ENCODE data around the gene DNAJC18.

DNAJC18 gene

DNA sequence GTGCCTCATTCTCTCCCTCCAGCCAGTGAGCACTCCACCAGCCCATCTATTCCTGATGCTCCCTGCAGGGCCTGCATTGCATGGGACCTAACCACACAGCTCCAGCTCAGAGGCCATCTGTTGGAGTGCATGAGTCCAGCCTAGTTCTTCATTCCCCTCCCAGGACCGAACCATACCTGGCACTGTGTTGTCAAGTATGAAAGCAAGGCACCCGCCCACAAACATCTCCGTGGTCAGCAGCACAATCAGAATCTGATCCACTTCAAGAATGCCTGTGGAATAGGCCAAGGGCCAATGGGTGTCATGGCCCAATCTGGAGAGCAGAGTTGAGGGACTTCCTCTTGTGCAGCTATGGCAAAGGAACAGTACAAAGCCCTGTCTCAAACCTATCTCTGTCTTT lies 62.1 kb downstream of the DNAJC18 start:
- DNase-seq = no peak

DNA sequence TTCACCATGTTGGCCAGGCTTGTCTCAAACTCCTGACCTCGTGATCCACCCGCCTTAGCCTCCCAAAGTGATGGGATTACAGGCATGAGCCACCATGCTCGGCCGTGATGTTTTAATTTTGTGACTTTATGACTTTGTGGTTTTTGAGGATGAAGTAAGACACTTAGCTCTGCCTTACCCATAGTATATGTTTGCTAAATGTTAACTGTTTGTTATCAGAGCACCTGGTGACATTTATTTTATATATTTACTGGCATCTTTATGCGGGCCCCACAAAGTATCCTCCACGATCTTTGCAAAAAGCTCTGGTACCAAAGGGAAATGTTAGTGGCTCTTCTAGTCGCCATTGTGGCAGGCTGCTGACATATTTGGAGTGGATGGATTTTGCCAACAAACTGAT lies 63.0 kb downstream of the DNAJC18 start:
- Histone ChIP-seq H3K27me3 (replicated peaks) (no peaks in the 10 kb centered on the region), H3K27ac (no peak overlapping the region), H3K36me3 (replicated peaks) (peaks cover 5% of the 10 kb centered on the region), H3K4me3 (ENCODE audit: low read depth, low read length) (no peak overlapping the region)
- DNase-seq = no peak
- in situ Hi-C loops (cut with HindIII; ENCODE audit: low pct_ligation_motif_present, low sequenced_read_pairs) = no loop called here
- TF ChIP-seq, protein P1, sequence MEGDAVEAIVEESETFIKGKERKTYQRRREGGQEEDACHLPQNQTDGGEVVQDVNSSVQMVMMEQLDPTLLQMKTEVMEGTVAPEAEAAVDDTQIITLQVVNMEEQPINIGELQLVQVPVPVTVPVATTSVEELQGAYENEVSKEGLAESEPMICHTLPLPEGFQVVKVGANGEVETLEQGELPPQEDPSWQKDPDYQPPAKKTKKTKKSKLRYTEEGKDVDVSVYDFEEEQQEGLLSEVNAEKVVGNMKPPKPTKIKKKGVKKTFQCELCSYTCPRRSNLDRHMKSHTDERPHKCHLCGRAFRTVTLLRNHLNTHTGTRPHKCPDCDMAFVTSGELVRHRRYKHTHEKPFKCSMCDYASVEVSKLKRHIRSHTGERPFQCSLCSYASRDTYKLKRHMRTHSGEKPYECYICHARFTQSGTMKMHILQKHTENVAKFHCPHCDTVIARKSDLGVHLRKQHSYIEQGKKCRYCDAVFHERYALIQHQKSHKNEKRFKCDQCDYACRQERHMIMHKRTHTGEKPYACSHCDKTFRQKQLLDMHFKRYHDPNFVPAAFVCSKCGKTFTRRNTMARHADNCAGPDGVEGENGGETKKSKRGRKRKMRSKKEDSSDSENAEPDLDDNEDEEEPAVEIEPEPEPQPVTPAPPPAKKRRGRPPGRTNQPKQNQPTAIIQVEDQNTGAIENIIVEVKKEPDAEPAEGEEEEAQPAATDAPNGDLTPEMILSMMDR (IDR thresholded peaks at IDR 0.05; ENCODE audit: low read depth, low read length, missing control alignments) = no peak

More for the DNA sequence above, 62.1 kb downstream of the DNAJC18 start:
- peaks cover under 1% of the 10 kb centered on the region for H3K36me3 ChIP-seq (replicated peaks)
- H3K4me3 ChIP-seq (ENCODE audit: low read depth, low read length) = no peak overlapping the region
- TF ChIP-seq, protein P1 (IDR thresholded peaks at IDR 0.05; ENCODE audit: low read depth, low read length, missing control alignments) = no peak
- H3K27me3 ChIP-seq (replicated peaks) = no peaks in the 10 kb centered on the region
- in situ Hi-C loops (cut with HindIII; ENCODE audit: low pct_ligation_motif_present, low sequenced_read_pairs) = no loop called here
- no peak overlapping the region for H3K27ac ChIP-seq

DNA sequence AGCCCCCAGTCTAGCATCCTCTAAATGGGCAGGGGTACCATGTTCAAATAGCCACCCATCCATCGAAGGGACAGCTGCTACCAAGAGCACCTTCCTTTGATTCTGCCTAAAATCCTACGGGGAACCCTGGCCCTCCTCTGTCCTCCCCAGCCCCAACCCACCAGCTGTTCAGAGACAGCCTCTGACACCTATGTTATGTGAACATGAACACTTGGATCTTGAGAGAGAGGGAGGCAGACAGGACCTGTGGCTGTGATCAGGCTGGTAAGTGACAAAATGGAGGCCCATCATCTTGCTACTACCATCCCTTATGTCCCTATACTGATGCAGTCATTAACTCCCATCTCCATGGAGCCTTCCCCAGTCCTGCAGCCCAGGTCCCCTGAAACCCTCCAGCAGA lies 64.4 kb downstream of the DNAJC18 start:
- in situ Hi-C loops (cut with HindIII; ENCODE audit: low pct_ligation_motif_present, low sequenced_read_pairs) = no loop called here
- Histone ChIP-seq H3K36me3 (replicated peaks) (peaks cover 10% of the 10 kb centered on the region), H3K4me3 (ENCODE audit: low read depth, low read length) (no peak overlapping the region), H3K27ac (no peak overlapping the region), H3K27me3 (replicated peaks) (no peaks in the 10 kb centered on the region)
- no peak for DNase-seq
- TF ChIP-seq, protein P1 (IDR thresholded peaks at IDR 0.05; ENCODE audit: low read depth, low read length, missing control alignments) = no peak

DNA sequence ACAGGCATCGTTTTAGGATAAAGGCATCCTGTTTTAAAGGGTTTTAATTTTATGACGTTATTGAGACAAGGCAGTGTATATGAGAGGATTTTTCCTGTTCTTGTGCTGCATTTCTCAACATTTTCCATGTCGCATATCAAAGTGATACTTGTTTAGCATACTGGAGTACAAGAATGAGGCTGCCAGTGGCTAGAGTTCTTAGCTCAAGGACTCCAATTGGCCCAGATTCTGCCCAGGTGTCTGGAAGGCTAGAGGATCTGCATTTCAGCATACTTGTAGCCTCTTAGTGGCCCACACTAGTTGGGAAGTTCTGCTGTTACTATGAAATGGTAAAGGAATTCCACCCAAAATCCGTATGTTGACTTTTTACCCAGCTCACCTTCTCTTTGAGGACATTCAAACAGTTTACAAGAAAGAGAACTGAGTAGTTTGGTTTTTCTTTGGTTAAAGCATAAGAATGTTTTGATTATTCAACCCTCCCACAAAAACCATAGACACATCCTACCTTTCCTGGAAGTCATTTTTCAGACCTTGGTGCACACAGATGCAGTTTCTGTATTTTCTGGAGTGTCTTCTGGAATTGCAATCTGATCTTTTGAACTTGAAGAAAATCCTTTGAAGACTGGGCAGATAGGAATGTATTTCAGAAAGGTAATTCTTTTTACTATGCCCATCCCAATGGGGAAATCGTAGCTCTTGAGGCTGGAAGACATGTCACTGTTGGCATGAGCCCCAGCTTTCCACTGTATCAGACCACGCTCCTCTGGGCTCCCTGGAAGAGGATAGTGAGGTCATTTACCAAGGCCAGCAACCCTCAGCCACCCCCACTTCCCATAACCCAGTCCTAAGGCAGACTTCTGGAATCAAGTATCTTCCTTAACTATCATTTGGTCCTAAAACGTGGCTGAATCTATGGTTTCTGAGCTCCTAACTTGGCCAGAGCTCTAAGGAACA lies 67.6 kb downstream of the DNAJC18 start:
- Histone ChIP-seq H3K27ac (no peak overlapping the region), H3K4me3 (ENCODE audit: low read depth, low read length) (no peak overlapping the region), H3K36me3 (replicated peaks) (peaks cover 14% of the 10 kb centered on the region), H3K27me3 (replicated peaks) (no peaks in the 10 kb centered on the region)
- TF ChIP-seq, protein P1 (IDR thresholded peaks at IDR 0.05; ENCODE audit: low read depth, low read length, missing control alignments) = no peak
- in situ Hi-C loops (cut with HindIII; ENCODE audit: low pct_ligation_motif_present, low sequenced_read_pairs) = no loop called here
- DNase-seq = no peak

DNA sequence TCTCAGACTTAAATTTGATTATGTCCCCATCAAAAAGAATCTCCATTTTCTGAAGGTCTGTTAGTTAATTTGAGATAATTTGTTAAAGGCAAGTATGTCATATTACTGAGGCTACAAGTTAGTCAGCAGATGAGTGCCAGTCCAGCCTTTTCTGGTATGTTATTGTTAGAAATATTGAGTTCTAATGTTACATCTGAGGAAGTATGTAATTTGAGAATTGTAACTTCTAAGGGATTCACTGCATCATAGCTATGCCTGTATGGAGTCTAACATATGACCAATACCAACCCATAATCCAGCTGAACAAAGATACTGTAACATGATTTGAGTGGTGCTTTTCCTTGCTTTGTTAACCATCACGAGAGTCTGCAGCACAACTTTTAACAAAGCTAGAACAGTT lies 70.1 kb downstream of the DNAJC18 start:
- Histone ChIP-seq H3K27ac (peak overlapping the region; percentile 38), H3K27me3 (replicated peaks) (no peaks in the 10 kb centered on the region), H3K36me3 (replicated peaks) (peaks cover 29% of the 10 kb centered on the region), H3K4me3 (ENCODE audit: low read depth, low read length) (no peak overlapping the region)
- TF ChIP-seq, protein P1 (IDR thresholded peaks at IDR 0.05; ENCODE audit: low read depth, low read length, missing control alignments) = no peak
- DNase-seq = peak; percentile 63
- in situ Hi-C loops (cut with HindIII; ENCODE audit: low pct_ligation_motif_present, low sequenced_read_pairs) = no loop called here
